Activated CD8-positive, alpha-beta memory T cell treated with anti-CD3 and anti-CD28 coated beads, Interleukin-2, amount 50 U/mL, for 24 hours (primary cell): ENCODE results near the gene SIRT1.
"Not testable (repeated sequence)": the region's sequence is repeated elsewhere in the genome, so short reads cannot be mapped to it uniquely, and the experiment has no call there.

Experiments used
- DNase-seq: peaks from one replicate; pipeline ENCODE4 v3.0.0-alpha.2; 2020; ENCODE audit errors: extremely low read depth

The SIRT1 gene

GRCh38 chr10:67884313-67884841 is at the start of gene SIRT1:
TSS of gene SIRT1 (plus strand) at chr10:67884656. CDS start at chr10:67884722, 66 bp downstream.
- DNase-seq, result peak; percentile 72

- DNase-seq, result not testable (repeated sequence)
Observed at GRCh38 chr10:67835541-67836394, 48.7 kb upstream of the SIRT1 start.

GRCh38 chr10:67836488-67836887 is 48.0 kb upstream of the SIRT1 start:
- DNase-seq, result no peak

GRCh38 chr10:67836972-67837371 is 47.5 kb upstream of the SIRT1 start:
- no peak for DNase-seq

GRCh38 chr10:67837541-67838314 is 46.7 kb upstream of the SIRT1 start, which contains the start of gene DNAJC12:
TSS of gene DNAJC12 (minus strand) at chr10:67838188. CDS start at chr10:67838011, 177 bp downstream.
- DNase-seq, result no peak

GRCh38 chr10:67839511-67839910 is 44.9 kb upstream of the SIRT1 start:
- DNase-seq, result not testable (repeated sequence)

GRCh38 chr10:67839951-67840350 is 44.5 kb upstream of the SIRT1 start:
- no peak for DNase-seq

GRCh38 chr10:67841737-67842136 is 42.7 kb upstream of the SIRT1 start:
- DNase-seq, result no peak

- DNase-seq, result no peak
Observed at GRCh38 chr10:67843284-67843683, 41.2 kb upstream of the SIRT1 start.

GRCh38 chr10:67849331-67850011 is 35.0 kb upstream of the SIRT1 start:
- peak; percentile 83 for DNase-seq

- no peak for DNase-seq
Observed at GRCh38 chr10:67851186-67851585, 33.3 kb upstream of the SIRT1 start.

GRCh38 chr10:67852761-67853160 is 31.7 kb upstream of the SIRT1 start:
- DNase-seq, result no peak

- no peak for DNase-seq
Observed at GRCh38 chr10:67853512-67853911, 30.9 kb upstream of the SIRT1 start.

GRCh38 chr10:67858971-67859370 is 25.5 kb upstream of the SIRT1 start:
- DNase-seq, result no peak

GRCh38 chr10:67861750-67862432 is 22.6 kb upstream of the SIRT1 start:
- DNase-seq, result no peak

- no peak for DNase-seq
Observed at GRCh38 chr10:67863094-67863493, 21.4 kb upstream of the SIRT1 start.

GRCh38 chr10:67864607-67865371 is 19.7 kb upstream of the SIRT1 start:
- no peak for DNase-seq

- no peak for DNase-seq
Observed at GRCh38 chr10:67868132-67868531, 16.3 kb upstream of the SIRT1 start.

GRCh38 chr10:67869996-67870395 is 14.5 kb upstream of the SIRT1 start:
- DNase-seq, result no peak
